ENCODE results near the gene SRP19. TPM values are rescaled to one million over a fixed set of nuclear protein-coding genes. Genes with fewer than 3 reads are reported as not detected.
"Not testable (repeated sequence)": the region's sequence is repeated elsewhere in the genome, so short reads cannot be mapped to it uniquely, and the experiment has no call there.

SRP19 gene
- total and polyA plus RNA-seq, 4 experiments from 2014 or later = 51.4 to 163 (median 102) TPM

GRCh38 chr5:112880219-112880964, 19.3 kb downstream of the SRP19 start:
- Histone ChIP-seq H3K36me3 (ENCODE audit: insufficient read depth, low read length) (peaks cover 8% of the 10 kb centered on the region), H3K27ac (ENCODE audit: low read depth, low read length) (peak overlapping the region; percentile 6), H3K4me1 (ENCODE audit: insufficient read depth, low read length) (peaks cover 43% of the 10 kb centered on the region), H3K4me3 (ENCODE audit: low read length in 2 of 2) (no peak overlapping the region), H3K27me3 (ENCODE audit: insufficient read depth, low read length) (no peaks in the 10 kb centered on the region), H3K9me3 (ENCODE audit: control insufficient read depth in 1 of 2, low read length in 2 of 2) (no peaks in the 10 kb centered on the region)
- Mint-ChIP-seq H3K4me3 (peak overlapping the region in 1 of 8 donors; percentile 46), H3K4me1 (peaks cover 26 to 41% (median 31%) of the 10 kb centered on the region in 4 donors), H3K27me3 (no peaks in the 10 kb centered on the region), H3K36me3 (peaks cover 26 to 36% of the 10 kb centered on the region in 2 donors), H3K9me3 (no peaks in the 10 kb centered on the region), H3K27ac (peak overlapping the region in 6 of 7 donors; percentile 50 to 92 (median 86))
- POLR2A ChIA-PET (ENCODE audit: partially characterized antibody) = interaction anchor here (0.5 to 2.5 kb wide), 4 partner anchors 15 to 36 kb away, joined by 3 to 20 read pairs (median 4); partner anchors contain the start of gene SRP19
- DNase-seq = no peak
- CTCF ChIA-PET (ENCODE audit: partially characterized antibody) = interaction anchor here (0.7 to 3.4 kb wide), 7 partner anchors 8 to 84 kb away, joined by 3 to 10 read pairs (median 3); partner anchors contain the start of gene REEP5
- intact Hi-C loops (cut with micrococcal nuclease) = no loop called here

GRCh38 chr5:112883192-112883591, 22.1 kb downstream of the SRP19 start:
- no peak overlapping the region for H3K4me3 Mint-ChIP-seq
- no peak overlapping the region for H3K27ac Mint-ChIP-seq
- no peaks in the 10 kb centered on the region for H3K27me3 ChIP-seq (ENCODE audit: insufficient read depth, low read length)
- H3K27me3 Mint-ChIP-seq = no peaks in the 10 kb centered on the region
- intact Hi-C loops (cut with micrococcal nuclease) = no loop called here
- no peaks in the 10 kb centered on the region for H3K9me3 ChIP-seq (ENCODE audit: control insufficient read depth in 1 of 2, low read length in 2 of 2)
- peaks cover 33 to 54% (median 39%) of the 10 kb centered on the region in 4 donors for H3K4me1 Mint-ChIP-seq
- H3K36me3 ChIP-seq (ENCODE audit: insufficient read depth, low read length) = peaks cover 10% of the 10 kb centered on the region
- DNase-seq = no peak
- peaks cover 0 to 2% (median 0%) of the 10 kb centered on the region in 8 donors for H3K9me3 Mint-ChIP-seq
- ChIA-PET CTCF (ENCODE audit: partially characterized antibody) (interaction anchor here (0.8 to 3.4 kb wide), 4 partner anchors 11 to 40 kb away, joined by 3 to 10 read pairs (median 4); no protein-coding TSS in a partner anchor), POLR2A (ENCODE audit: partially characterized antibody) (interaction anchor here (1.0 to 1.5 kb wide), 2 partner anchors 22 to 33 kb away, joined by 3 read pairs; partner anchors contain the start of gene SRP19)
- H3K4me3 ChIP-seq (ENCODE audit: low read length in 2 of 2) = no peak overlapping the region
- H3K36me3 Mint-ChIP-seq = peaks cover 27 to 39% of the 10 kb centered on the region in 2 donors
- H3K27ac ChIP-seq (ENCODE audit: low read depth, low read length) = no peak overlapping the region
- H3K4me1 ChIP-seq (ENCODE audit: insufficient read depth, low read length) = peaks cover 53% of the 10 kb centered on the region

GRCh38 chr5:112885001-112885400, 23.9 kb downstream of the SRP19 start:
- peaks cover 44% of the 10 kb centered on the region for H3K4me1 ChIP-seq (ENCODE audit: insufficient read depth, low read length)
- no peak for DNase-seq
- ChIA-PET POLR2A (ENCODE audit: partially characterized antibody) (interaction anchor here (0.6 kb wide), 1 partner anchor 31 kb away, joined by 3 read pairs; no protein-coding TSS in a partner anchor), CTCF (ENCODE audit: partially characterized antibody) (interaction anchor here (0.8 to 1.4 kb wide), 4 partner anchors 8 to 36 kb away, joined by 3 read pairs; partner anchors contain the start of gene SRP19)
- Mint-ChIP-seq H3K27me3 (no peaks in the 10 kb centered on the region), H3K4me1 (peaks cover 31 to 52% (median 37%) of the 10 kb centered on the region in 4 donors), H3K27ac (peak overlapping the region in 5 of 7 donors; percentile 44 to 76 (median 65)), H3K4me3 (no peak overlapping the region), H3K9me3 (peaks cover 0 to 2% (median 0%) of the 10 kb centered on the region in 8 donors), H3K36me3 (peaks cover 32 to 38% of the 10 kb centered on the region in 2 donors)
- H3K9me3 ChIP-seq (ENCODE audit: control insufficient read depth in 1 of 2, low read length in 2 of 2) = no peaks in the 10 kb centered on the region
- peaks cover 10% of the 10 kb centered on the region for H3K36me3 ChIP-seq (ENCODE audit: insufficient read depth, low read length)
- intact Hi-C loops (cut with micrococcal nuclease) = no loop called here
- no peak overlapping the region for H3K4me3 ChIP-seq (ENCODE audit: low read length in 2 of 2)
- no peaks in the 10 kb centered on the region for H3K27me3 ChIP-seq (ENCODE audit: insufficient read depth, low read length)
- no peak overlapping the region for H3K27ac ChIP-seq (ENCODE audit: low read depth, low read length)

- Mint-ChIP-seq H3K27me3 (no peaks in the 10 kb centered on the region), H3K4me1 (peaks cover 29 to 45% (median 32%) of the 10 kb centered on the region in 4 donors), H3K4me3 (peak overlapping the region; percentile 23 to 79 (median 65)), H3K36me3 (peaks cover 35 to 36% of the 10 kb centered on the region in 2 donors), H3K9me3 (peaks cover 0 to 4% (median 0%) of the 10 kb centered on the region in 8 donors), H3K27ac (peak overlapping the region; percentile 26 to 91 (median 86))
- Histone ChIP-seq H3K27me3 (ENCODE audit: insufficient read depth, low read length) (no peaks in the 10 kb centered on the region), H3K36me3 (ENCODE audit: insufficient read depth, low read length) (peaks cover 10% of the 10 kb centered on the region), H3K27ac (ENCODE audit: low read depth, low read length) (peak overlapping the region; percentile 37), H3K4me3 (ENCODE audit: low read length in 2 of 2) (no peak overlapping the region), H3K4me1 (ENCODE audit: insufficient read depth, low read length) (peaks cover 36% of the 10 kb centered on the region), H3K9me3 (ENCODE audit: control insufficient read depth in 1 of 2, low read length in 2 of 2) (no peaks in the 10 kb centered on the region)
- intact Hi-C loops (cut with micrococcal nuclease) = loop anchor here (2.0 kb wide), 1 partner anchor 34 kb away; no protein-coding TSS in a partner anchor
- DNase-seq = peak in 2 of 5 donors; percentile 12 to 24
- ChIA-PET POLR2A (ENCODE audit: partially characterized antibody) (interaction anchor here (1.8 to 2.4 kb wide), 2 partner anchors 9 to 34 kb away, joined by 8 to 11 read pairs; no protein-coding TSS in a partner anchor), CTCF (ENCODE audit: partially characterized antibody) (interaction anchor here (1.0 to 1.9 kb wide), 3 partner anchors 16 to 74 kb away, joined by 3 to 8 read pairs (median 3); partner anchors contain the start of gene REEP5)
Observed at GRCh38 chr5:112886975-112887374, 25.9 kb downstream of the SRP19 start.

- peaks cover 16% of the 10 kb centered on the region for H3K36me3 ChIP-seq (ENCODE audit: insufficient read depth, low read length)
- intact Hi-C loops (cut with micrococcal nuclease); H3K9me3 ChIP-seq (ENCODE audit: control insufficient read depth in 1 of 2, low read length in 2 of 2); H3K27ac ChIP-seq (ENCODE audit: low read depth, low read length); H3K4me3 Mint-ChIP-seq; H3K27me3 ChIP-seq (ENCODE audit: insufficient read depth, low read length); H3K9me3 Mint-ChIP-seq; H3K27me3 Mint-ChIP-seq; H3K4me3 ChIP-seq (ENCODE audit: low read length in 2 of 2); DNase-seq: not testable (repeated sequence)
- ChIA-PET POLR2A (ENCODE audit: partially characterized antibody) (interaction anchor here (0.5 to 1.4 kb wide), 2 partner anchors 13 to 24 kb away, joined by 3 read pairs; no protein-coding TSS in a partner anchor), CTCF (ENCODE audit: partially characterized antibody) (interaction anchor here (1.1 to 1.2 kb wide), 2 partner anchors 14 to 44 kb away, joined by 3 to 5 read pairs; no protein-coding TSS in a partner anchor)
- peak overlapping the region in 6 of 7 donors; percentile 5 to 76 (median 54) for H3K27ac Mint-ChIP-seq
- peaks cover 20% of the 10 kb centered on the region for H3K4me1 ChIP-seq (ENCODE audit: insufficient read depth, low read length)
- H3K36me3 Mint-ChIP-seq = peaks cover 33 to 42% of the 10 kb centered on the region in 2 donors
- peaks cover 31 to 41% (median 34%) of the 10 kb centered on the region in 4 donors for H3K4me1 Mint-ChIP-seq
Observed at GRCh38 chr5:112892066-112892465, 31.0 kb downstream of the SRP19 start.

GRCh38 chr5:112892776-112893175, 31.7 kb downstream of the SRP19 start:
- H3K36me3 Mint-ChIP-seq = peaks cover 32 to 46% of the 10 kb centered on the region in 2 donors
- no peaks in the 10 kb centered on the region for H3K27me3 Mint-ChIP-seq
- Histone ChIP-seq H3K4me3 (ENCODE audit: low read length in 2 of 2) (no peak overlapping the region), H3K4me1 (ENCODE audit: insufficient read depth, low read length) (peaks cover 13% of the 10 kb centered on the region), H3K27me3 (ENCODE audit: insufficient read depth, low read length) (no peaks in the 10 kb centered on the region), H3K9me3 (ENCODE audit: control insufficient read depth in 1 of 2, low read length in 2 of 2) (no peaks in the 10 kb centered on the region), H3K27ac (ENCODE audit: low read depth, low read length) (no peak overlapping the region), H3K36me3 (ENCODE audit: insufficient read depth, low read length) (peaks cover 16% of the 10 kb centered on the region)
- H3K27ac Mint-ChIP-seq = peak overlapping the region in 3 of 7 donors; percentile 57 to 70 (median 64)
- POLR2A ChIA-PET (ENCODE audit: partially characterized antibody) = no interaction called here
- H3K4me3 Mint-ChIP-seq = no peak overlapping the region
- H3K9me3 Mint-ChIP-seq = peaks cover 0 to 2% (median 0%) of the 10 kb centered on the region in 8 donors
- CTCF ChIA-PET (ENCODE audit: partially characterized antibody) = interaction anchor here (1.1 kb wide), 1 partner anchor 20 kb away, joined by 3 read pairs; no protein-coding TSS in a partner anchor
- no peak for DNase-seq
- intact Hi-C loops (cut with micrococcal nuclease) = no loop called here
- peaks cover 28 to 39% (median 31%) of the 10 kb centered on the region in 4 donors for H3K4me1 Mint-ChIP-seq

Data from CD4-positive, alpha-beta memory T cell (primary cell).